SKM-1 (cell line): ENCODE measurements around the gene RAPGEF6.
"Not testable (repeated sequence)": the region's sequence is repeated elsewhere in the genome, so short reads cannot be mapped to it uniquely, and the experiment has no call there.

Source experiments
- DNase-seq: peaks from one replicate; lab custom pipeline; 2025; ENCODE audit not compliant: unreplicated experiment; lab: John Stamatoyannopoulos, UW

Gene RAPGEF6

GRCh38 chr5:131389869-131390265 lies 245.2 kb downstream of the RAPGEF6 start:
- DNase-seq = no peak

GRCh38 chr5:131389096-131389868 lies 245.7 kb downstream of the RAPGEF6 start:
- DNase-seq = no peak

GRCh38 chr5:131387255-131387654 lies 247.8 kb downstream of the RAPGEF6 start:
- DNase-seq = no peak

DNA sequence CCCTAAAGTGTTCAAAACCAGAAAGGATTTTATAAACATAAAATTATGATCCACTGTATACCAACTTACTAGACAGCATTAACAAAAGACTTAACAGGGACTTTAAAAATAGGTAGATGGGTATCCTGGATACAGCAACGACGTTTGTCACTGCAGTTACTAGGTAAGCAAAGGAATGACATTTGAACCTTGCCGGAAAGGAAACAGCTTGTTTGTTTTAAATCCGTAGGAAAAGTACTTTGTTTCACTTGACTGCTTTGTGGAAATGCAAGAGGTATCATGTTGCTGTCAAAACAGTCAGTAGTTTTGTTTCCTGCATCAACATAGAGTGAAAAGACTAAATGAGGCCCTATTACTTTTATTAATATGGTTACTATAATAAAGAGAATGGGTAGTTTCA lies 248.2 kb downstream of the RAPGEF6 start:
- DNase-seq = no peak

DNA sequence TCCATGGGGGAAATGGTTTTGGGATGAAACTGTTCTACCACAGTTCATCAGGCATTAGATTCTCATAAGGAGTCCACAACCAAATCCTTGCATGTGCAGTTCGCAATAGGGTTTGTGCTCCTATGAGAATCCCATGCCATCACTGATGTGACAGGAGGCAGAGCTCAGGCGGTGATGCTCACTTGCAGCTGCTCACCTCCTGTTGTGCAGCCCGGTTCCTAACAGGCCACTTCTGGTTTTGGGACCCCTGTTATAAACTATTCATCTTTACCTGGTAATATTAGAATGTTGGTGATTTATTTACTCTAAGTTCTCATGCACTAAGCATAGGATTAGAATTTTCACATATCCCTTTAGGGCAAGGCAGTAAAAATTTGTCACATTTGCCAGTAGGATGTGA lies 248.9 kb downstream of the RAPGEF6 start:
- DNase-seq = no peak

DNA sequence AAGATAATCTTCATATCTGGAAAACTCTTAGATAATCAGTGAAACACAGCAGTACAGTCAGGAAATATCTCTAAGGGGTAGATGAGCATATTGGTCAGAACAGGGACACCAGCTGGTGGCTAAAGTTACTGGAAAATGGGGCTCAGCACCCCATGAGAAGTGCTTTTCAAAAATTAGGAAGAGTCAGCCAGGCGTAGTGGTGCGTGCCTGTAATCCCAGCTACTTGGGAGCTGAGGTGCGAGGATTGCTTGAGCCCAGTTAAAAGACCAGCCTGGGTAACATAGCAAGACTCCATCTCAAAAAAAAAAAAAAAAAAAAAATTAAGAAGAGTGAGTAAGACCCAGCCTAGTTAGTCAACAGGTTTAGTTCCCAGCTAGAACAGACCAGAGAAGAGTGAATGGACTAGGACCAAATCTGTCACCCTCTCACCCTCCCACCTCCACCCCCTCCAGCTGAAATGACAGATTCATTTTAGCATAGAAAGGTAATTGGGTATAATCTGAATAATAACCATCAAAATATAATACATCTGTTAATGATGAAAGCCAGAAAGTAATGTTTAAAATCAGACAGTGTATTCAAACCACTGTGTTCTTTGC lies 250.3 kb downstream of the RAPGEF6 start:
- no peak for DNase-seq

GRCh38 chr5:131384173-131384572 lies 250.9 kb downstream of the RAPGEF6 start:
- no peak for DNase-seq

- DNase-seq = peak; percentile 68
These were observed 252.3 kb downstream of the RAPGEF6 start for GRCh38 chr5:131382407-131383395.

- DNase-seq = no peak
These were observed 253.3 kb downstream of the RAPGEF6 start for GRCh38 chr5:131381777-131382176.

DNA sequence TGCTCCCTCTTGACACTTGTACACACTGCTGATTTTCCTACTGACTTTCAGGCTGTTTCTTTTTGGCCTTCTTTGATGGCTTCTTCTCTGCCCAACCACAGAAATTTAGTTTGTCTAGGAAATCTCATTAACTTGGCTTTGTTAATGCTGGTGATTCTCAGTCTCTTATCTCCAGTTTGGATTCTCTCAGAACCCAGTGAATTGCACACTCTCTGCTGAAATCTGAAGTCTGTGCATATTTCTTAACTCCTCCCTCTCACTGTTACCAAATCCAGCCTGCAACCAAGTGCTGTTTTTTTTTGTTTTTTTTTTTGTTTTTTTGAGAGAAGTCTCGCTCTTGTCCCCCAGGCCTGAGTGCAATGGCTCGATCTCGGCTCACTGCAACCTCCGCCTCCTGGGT lies 254.0 kb downstream of the RAPGEF6 start:
- no peak for DNase-seq

DNA sequence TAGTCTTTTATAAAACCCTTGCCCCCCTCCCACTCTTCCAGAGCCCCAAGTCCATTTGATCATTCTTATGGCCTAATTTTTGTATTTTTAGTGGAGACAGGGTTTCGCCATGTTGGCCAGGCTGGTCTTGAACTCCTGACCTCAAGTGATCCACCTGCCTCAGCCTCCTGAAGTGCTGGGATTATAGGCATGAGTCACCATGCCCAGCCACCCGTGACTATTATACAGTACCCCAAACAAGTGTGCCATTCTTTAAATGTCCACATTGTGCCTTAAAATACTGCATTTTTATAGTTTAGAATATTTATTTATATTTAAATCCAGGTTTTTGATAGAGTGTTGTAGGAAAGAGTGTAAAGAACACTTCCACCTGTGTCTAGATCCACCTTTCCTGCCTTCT lies 254.8 kb downstream of the RAPGEF6 start:
- DNase-seq = not testable (repeated sequence)

DNA sequence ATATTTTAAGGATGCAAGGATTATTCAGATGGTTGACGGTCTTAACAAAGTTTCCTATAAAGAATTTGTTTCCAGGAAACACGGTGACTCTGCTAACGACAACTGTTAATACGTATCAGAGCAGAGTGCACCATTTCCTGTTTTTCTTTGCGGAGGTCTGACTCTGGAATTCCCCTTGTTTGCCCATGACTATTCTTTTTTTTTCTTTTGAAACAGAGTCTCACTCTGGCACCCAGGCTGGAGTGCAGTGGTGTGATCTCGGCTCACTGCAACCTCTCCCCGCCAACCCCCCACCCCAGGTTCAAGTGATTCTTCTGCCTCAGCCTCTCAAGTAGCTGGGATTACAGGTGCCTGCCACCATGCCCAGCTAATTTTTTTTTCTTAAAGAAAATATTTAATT lies 255.3 kb downstream of the RAPGEF6 start:
- no peak for DNase-seq

DNA sequence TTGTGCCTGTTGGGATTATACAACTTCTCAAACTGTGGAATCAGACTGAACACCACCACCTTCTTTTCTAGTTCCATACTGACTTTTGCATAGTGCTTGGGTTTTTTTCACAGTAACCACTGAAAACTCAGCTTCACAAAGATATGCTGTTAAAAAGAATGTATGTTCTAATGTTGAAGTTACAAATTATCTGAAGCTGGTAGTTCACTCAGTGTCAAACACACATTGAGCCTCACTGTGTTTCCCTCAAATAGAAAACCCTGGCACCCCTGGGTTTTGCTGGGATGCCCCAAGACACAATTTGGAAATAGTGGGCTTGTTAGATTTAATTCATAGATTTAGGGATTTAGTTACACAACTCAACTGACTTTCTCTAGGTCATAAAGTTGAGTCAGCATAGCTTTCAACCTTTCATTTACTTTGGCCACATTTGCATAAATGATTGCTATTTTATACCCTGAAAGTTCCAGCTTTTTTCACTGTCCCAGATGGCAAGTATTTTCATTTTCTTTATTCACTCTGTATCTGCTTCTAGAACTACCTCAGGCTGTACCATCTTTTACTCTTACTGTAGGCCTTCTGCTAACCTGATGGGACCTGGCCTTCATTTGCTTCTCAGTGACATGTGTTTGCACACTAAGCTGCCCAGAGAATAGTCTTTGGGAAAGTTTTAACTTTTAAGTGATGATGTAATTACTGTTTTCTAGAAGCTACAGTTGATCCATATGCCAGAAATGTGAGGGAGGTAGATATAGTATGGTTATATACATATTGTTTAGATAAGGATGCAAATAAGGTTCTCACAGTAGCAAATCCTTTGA lies 256.1 kb downstream of the RAPGEF6 start:
- DNase-seq = no peak

DNA sequence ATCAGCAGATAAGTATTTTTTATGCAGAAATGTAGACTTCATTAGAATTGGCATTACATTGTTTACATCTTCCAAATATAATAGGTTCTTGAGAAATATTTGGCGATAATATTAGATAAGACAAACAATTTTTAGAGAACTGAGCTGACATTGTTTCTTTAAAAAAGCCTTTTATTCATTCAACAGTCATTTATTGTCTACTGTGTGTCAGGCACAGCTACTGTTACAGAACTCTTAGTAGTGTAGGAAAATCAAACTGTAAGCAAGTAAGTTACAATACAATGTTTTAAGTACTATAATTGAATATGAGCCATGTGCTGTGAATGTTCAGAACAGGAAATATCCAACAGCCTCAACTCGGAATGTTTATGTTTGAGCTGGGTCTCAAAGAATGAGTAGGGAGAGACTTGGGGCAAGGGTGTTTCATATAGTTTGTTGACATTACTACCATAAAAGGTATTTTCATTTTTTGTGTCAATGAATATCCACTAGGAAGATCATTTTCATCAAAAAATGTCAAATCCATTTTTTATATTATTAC lies 257.2 kb downstream of the RAPGEF6 start:
- no peak for DNase-seq

- DNase-seq = no peak
These were observed 257.7 kb downstream of the RAPGEF6 start for GRCh38 chr5:131377346-131377745.

GRCh38 chr5:131375351-131375750 lies 259.7 kb downstream of the RAPGEF6 start:
- DNase-seq = no peak
